Glutamatergic neuron (in vitro differentiated cells): ENCODE measurements around the gene SNF8. TPM values are rescaled to one million over a fixed set of nuclear protein-coding genes. Genes with fewer than 3 reads are reported as not detected.

Source experiments
- DNase-seq: peaks from one replicate; pipeline ENCODE4 v3.0.0; 2022
- H3K27ac Mint-ChIP-seq: one replicate; pipeline ENCODE4 v1.8.0; 2020; ENCODE audit warnings: mild to moderate bottlenecking, mixed read lengths, inconsistent platforms; ENCODE audit not compliant: unreplicated experiment
- H3K27me3 Mint-ChIP-seq: one replicate; pipeline ENCODE4 v1.8.0; 2020; ENCODE audit warnings: mild to moderate bottlenecking, moderate library complexity, mixed read lengths, inconsistent platforms; ENCODE audit not compliant: unreplicated experiment
- H3K36me3 Mint-ChIP-seq: one replicate; pipeline ENCODE4 v1.8.0; 2020; ENCODE audit warnings: mild to moderate bottlenecking, mixed read lengths, inconsistent platforms; ENCODE audit not compliant: unreplicated experiment
- H3K4me1 Mint-ChIP-seq: one replicate; pipeline ENCODE4 v1.8.0; 2020; ENCODE audit warnings: mild to moderate bottlenecking, low read depth, mixed read lengths, inconsistent platforms; ENCODE audit not compliant: unreplicated experiment
- H3K4me3 Mint-ChIP-seq: one replicate; pipeline ENCODE4 v1.8.0; 2020; ENCODE audit warnings: mild to moderate bottlenecking, mixed read lengths, inconsistent platforms; ENCODE audit not compliant: unreplicated experiment
- H3K9me3 Mint-ChIP-seq: one replicate; pipeline ENCODE4 v1.8.0; 2020; ENCODE audit warnings: mild to moderate bottlenecking, moderate library complexity, mixed read lengths, inconsistent platforms; ENCODE audit not compliant: unreplicated experiment
- total RNA-seq: library from RNA; stranded (reverse); fragmentation: NEBNext Ultra II Directional; extraction: Animal tissue kit (Norgen Biotek cat#: 25700); gene quantifications from one replicate; pipeline ENCODE4 v1.2.1, GENCODE V29; 2021; ENCODE audit not compliant: unreplicated experiment
- TF ChIP-seq, protein P1 (sequence below): fragments of 200-600 bp; sonication (generic); IDR thresholded peaks from one replicate; pipeline ENCODE4 v1.5.0; 2021; ENCODE audit not compliant: partially characterized antibody, unreplicated experiment

The SNF8 gene
- total RNA-seq, 1 donor from 2014 or later = 143 TPM

GRCh38 chr17:48909783-48910182, 34.9 kb downstream of the SNF8 start:
- H3K4me3 Mint-ChIP-seq = peak overlapping the region; percentile 100
- H3K36me3 Mint-ChIP-seq = no peaks in the 10 kb centered on the region
- H3K27ac Mint-ChIP-seq = peak overlapping the region; percentile 70
- H3K9me3 Mint-ChIP-seq = peaks cover 11% of the 10 kb centered on the region
- H3K27me3 Mint-ChIP-seq = peaks cover 7% of the 10 kb centered on the region
- TF ChIP-seq, protein P1, sequence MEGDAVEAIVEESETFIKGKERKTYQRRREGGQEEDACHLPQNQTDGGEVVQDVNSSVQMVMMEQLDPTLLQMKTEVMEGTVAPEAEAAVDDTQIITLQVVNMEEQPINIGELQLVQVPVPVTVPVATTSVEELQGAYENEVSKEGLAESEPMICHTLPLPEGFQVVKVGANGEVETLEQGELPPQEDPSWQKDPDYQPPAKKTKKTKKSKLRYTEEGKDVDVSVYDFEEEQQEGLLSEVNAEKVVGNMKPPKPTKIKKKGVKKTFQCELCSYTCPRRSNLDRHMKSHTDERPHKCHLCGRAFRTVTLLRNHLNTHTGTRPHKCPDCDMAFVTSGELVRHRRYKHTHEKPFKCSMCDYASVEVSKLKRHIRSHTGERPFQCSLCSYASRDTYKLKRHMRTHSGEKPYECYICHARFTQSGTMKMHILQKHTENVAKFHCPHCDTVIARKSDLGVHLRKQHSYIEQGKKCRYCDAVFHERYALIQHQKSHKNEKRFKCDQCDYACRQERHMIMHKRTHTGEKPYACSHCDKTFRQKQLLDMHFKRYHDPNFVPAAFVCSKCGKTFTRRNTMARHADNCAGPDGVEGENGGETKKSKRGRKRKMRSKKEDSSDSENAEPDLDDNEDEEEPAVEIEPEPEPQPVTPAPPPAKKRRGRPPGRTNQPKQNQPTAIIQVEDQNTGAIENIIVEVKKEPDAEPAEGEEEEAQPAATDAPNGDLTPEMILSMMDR = no peak
- peaks cover 20% of the 10 kb centered on the region for H3K4me1 Mint-ChIP-seq
- no peak for DNase-seq

DNA sequence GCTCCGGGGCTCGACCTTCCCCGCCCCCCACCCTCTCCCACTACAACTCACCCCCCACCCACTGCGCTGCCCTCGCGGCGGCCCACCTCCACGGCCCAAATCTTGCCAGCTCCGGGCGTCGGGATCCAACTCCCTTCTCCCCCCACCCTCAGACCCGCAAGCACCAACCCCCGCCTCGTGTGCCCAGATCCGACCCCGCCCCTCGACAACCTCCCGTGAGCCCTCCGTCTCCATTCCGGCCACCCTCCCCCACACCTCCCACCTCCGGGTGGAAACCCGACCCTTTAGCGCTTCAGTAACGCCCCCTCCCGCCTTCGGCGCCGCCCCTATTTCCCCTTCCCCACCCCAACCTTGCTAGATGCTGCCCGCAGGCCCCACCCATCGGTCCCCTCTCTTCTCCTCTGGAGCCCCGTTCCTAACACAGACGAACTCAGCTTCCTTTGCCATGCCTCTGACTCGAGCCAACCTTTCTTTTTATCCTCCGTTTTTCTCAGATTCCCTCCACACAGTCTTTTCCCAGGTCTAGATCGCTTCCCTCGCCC, 35.7 kb downstream of the SNF8 start:
- H3K36me3 Mint-ChIP-seq = no peaks in the 10 kb centered on the region
- H3K4me3 Mint-ChIP-seq = peak overlapping the region; percentile 100
- peak overlapping the region; percentile 96 for H3K27ac Mint-ChIP-seq
- peak; percentile 92 for DNase-seq
- TF ChIP-seq, protein P1 = no peak
- H3K27me3 Mint-ChIP-seq = peaks cover 7% of the 10 kb centered on the region
- H3K4me1 Mint-ChIP-seq = peaks cover 14% of the 10 kb centered on the region
- H3K9me3 Mint-ChIP-seq = peaks cover 11% of the 10 kb centered on the region

- Mint-ChIP-seq H3K4me1 (peaks cover 13% of the 10 kb centered on the region), H3K9me3 (peaks cover 11% of the 10 kb centered on the region), H3K36me3 (no peaks in the 10 kb centered on the region), H3K4me3 (peak within 1 kb of the TSS; percentile 100), H3K27ac (peak within 1 kb of the TSS; percentile 96), H3K27me3 (peaks cover 7% of the 10 kb centered on the region)
- DNase-seq = peak; percentile 90
- TF ChIP-seq, protein P1 = no peak
Observed at GRCh38 chr17:48908047-48908843, 36.4 kb downstream of the SNF8 start, which contains the start of gene UBE2Z. Gene UBE2Z, plus strand, starts transcription at chr17:48908407. Its CDS starts 97 bp downstream, at chr17:48908504.

GRCh38 chr17:48907713-48908046, 37.0 kb downstream of the SNF8 start:
- Mint-ChIP-seq H3K4me1 (peaks cover 13% of the 10 kb centered on the region), H3K36me3 (no peaks in the 10 kb centered on the region), H3K9me3 (peaks cover 11% of the 10 kb centered on the region), H3K27ac (peak overlapping the region; percentile 92), H3K4me3 (peak overlapping the region; percentile 91), H3K27me3 (peaks cover 7% of the 10 kb centered on the region)
- no peak for DNase-seq
- TF ChIP-seq, protein P1 = no peak

- no peaks in the 10 kb centered on the region for H3K36me3 Mint-ChIP-seq
- no peak overlapping the region for H3K4me3 Mint-ChIP-seq
- no peak overlapping the region for H3K27ac Mint-ChIP-seq
- peaks cover 11% of the 10 kb centered on the region for H3K9me3 Mint-ChIP-seq
- H3K4me1 Mint-ChIP-seq = peaks cover 13% of the 10 kb centered on the region
- DNase-seq = no peak
- TF ChIP-seq, protein P1 = no peak
- H3K27me3 Mint-ChIP-seq = peaks cover 7% of the 10 kb centered on the region
Observed at GRCh38 chr17:48905987-48906515, 38.6 kb downstream of the SNF8 start.
